DMS 273 treated with DMSO at 0.1 percent for 48 hours (cell line): Measurements from ENCODE around the gene STXBP1.
A peak's percentile ranks its signal among the peaks of the same experiment; 100 is the strongest.

Experiments used
- DNase-seq: peaks from one replicate; lab custom pipeline; 2025; lab: John Stamatoyannopoulos, UW

STXBP1 gene

DNA sequence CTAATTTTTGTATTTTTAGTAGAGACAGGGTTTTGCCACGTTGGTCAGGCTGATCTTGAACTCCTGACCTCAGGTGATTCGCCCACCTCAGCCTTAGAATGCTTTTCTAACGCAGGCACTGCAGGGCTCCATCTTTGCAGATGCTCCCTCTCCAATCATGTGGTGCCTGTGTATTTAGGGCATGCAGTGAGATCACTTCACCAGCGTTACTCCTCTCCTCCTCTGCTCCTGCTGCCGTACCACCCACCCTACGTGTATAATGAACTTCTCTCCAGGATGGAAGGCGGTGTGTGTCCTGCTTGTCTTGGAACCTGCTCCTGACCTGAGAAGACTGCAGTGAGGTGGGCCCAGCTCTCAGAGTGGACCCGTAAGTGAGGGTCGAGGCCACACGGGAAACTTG, 81.1 kb downstream of the STXBP1 start:
- DNase-seq, result no peak

DNA sequence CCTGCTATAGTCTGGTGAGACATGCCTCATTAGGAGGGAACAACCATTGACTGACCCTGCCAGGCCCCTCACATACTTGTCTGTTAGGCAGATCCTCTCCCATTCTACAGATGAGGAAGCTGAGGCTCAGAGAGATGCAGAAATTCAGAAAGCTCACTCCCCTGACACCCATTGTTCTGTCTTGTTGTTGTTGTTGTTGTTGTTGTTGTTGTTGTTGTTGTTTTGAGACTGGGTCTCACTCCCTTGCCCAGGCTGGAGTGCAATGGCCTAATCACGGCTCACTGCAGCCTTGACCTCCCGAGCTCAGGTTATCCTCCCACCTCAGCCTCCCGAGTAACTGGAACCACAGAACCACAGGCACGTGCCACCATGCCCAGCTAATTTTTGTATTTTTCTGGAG, 81.6 kb downstream of the STXBP1 start:
- DNase-seq, result no peak

DNA sequence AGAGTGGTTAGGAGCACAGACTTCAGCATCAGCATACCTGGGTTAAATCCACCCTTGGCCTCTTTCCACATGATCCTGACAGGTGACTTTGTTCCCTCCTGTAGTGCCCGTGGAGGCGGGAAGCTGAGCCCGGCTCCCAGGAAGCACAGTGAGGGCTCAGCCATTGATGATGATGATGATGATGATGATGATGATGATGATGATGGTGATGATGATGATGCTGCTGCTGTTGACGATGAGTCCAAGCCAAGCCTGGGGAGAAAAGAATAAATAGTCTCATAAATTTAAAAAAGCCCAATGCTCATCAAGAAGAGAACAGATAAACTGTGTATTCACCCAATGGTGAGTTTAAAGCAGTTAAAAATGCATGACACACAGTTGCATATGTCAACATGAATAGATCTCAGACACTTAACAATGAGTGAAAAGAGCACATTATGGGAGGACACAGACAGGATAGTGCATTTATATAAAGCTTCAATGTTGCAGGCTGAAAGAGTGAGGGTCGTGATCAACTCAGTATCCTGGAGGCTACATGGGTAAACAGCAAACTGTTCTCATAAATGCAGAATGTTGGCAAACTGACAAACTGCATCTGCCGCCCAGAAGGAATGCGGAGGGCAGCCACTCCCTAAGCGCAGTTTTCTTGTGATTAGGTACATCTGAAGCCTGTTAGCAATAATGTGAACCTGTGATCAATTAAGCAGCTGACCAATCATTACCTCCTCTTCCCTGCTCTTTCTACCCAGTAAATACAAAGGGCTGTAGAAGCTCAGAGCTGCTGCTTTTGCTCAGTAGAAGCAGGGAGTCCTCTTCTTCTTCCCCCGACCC, 83.0 kb downstream of the STXBP1 start:
- no peak for DNase-seq

DNA sequence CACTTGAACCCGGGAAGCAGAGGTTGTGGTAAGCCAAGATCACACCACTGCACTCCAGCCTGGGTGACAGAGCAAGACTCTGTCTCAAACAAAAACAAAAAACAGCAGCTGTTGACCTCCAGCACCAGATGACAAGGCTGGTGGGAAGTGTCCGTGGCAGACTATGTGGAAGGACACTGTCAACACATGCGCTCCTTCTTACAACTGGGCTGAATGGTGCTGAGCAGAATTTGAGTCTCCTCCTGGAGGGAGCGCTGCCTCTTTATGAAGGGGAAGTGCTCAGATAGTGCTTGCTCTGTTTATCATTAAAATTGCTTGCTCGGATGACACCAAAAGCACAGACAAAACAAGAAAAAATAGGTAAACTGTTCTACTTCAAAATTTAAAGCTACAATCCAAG, 85.5 kb downstream of the STXBP1 start:
- DNase-seq, result no peak

DNA sequence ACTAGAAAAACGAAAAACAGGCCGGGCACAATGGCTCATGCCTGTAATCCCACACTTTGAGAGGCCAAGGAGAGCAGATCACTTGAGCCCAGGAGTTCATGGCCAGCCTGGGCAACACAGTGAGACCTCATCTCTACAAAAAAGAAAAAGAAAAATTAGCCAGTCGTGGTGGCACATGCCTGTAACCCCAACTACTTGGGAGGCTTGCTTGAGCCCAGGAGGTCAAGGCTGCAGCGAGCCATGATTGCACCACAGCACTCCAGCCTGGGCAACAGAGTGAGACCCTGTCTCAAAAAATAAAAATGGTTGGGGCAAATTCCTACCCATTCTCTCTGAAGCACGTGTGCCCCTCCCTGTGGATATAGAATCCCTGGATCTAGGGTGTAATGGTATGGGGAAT, 86.3 kb downstream of the STXBP1 start:
- no peak for DNase-seq

DNA sequence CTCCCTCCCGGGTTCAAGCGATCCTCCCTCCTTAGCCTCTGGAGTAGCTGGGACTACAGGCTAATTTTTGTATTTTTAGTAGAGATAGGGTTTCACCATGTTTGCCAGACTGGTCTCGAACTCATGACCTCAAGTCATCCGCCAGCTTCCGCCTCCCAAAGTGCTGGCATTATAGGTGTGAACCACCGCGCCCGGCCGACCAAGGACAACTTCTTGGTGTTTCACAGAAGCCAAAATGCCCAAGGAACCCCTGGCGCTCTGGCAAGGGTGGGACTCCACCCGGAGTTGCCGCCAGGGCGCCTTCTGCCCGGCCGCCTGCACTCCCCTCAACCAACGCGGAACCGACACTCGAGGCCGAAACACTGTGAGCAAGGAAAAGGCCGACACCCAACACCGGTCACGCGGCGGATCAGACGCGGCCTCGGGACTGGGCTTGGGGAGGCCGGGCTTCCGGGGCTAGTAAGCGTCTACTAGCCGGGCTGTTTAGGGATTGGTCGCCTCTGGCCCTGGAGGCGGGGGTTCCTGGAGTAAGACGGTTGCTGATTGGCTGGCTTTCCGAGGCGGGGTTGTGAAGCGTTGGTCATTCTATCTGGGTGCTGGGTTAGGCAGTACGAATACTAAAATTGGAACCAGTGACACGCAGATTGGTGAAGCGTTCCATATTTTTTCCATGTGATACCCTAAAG, 87.1 kb downstream of the STXBP1 start:
- DNase-seq, result no peak

DNA sequence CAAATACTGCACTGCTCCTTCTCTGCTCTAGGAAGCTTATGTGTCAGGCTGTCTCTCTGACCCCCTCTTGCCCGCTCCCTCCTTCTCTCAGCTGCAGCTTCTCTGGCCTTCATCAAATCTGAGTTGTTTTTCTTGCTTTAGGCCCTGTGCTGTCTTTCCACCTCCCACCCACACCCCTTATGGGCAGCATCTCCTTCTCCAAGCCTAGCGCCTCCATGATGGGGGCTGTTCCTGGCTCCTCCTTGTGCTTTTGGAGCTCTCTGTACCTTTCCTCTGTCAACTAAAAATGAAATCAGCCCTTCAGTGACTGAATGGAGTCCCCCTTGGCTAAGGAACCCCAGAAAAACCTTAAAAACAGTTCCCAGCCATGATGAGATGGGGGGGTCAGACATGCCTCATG, 88.1 kb downstream of the STXBP1 start:
- no peak for DNase-seq

DNA sequence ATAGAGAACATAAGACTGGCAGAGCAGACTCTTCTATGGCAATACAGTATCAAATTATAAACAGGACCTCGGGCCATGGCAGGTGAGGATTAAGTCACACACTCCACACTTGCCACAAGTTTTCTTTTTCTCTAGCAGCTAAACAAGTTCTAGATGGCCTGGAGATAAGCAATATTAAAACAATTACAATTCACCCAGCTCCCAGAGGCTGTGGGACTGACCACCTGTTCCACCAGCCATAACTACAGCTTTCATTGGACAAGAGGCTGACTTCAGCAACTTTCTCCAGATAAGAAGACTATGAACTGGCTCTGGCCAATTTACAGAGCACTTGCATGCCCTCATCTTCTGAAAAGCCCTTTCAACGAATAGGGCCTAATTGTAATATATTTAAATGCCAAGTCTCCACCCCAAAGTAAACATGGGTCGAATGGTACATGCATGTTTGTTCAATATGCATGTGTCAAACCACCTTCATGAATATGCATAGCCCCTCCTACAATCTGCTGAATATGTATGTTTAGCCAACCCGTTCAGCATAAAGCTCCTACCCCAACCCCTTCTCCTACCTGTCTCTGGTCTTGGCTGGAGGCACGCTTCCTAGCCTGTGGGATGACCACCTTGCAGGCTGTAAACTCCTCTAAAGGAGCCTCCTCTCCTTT, 88.6 kb downstream of the STXBP1 start:
- peak; percentile 38 for DNase-seq

DNA sequence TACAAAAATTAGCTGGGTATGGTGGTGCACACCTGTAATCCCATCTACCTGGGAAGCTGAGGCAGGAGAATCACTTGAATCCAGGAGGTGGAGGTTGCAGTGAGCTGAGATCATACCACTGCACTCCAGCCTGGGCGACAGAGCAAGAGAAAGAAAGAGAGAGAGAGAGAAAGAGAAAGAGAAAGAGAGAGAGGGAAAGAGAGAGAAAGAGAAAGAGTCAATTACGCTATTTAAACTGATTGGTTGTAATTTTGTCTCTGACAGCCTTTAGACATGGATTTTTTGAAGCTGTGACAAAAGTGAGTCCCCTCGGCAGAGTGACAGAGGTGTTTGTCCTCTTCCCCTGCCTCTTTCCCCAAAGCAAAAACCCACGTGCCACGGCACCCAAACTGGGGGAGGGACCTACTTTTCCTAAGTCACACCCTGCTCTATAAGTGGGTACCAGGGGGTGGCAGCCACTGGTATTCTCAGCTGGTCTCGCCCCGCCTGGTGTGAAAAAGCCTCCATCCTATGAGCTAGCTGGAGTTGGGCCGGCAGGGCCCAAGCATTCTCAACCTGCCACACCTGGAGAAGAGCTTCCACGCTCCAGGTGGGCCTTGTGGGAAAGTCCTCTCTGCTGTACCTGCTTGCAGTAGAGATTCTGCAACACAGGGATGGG, 91.3 kb downstream of the STXBP1 start:
- DNase-seq, result no peak

DNA sequence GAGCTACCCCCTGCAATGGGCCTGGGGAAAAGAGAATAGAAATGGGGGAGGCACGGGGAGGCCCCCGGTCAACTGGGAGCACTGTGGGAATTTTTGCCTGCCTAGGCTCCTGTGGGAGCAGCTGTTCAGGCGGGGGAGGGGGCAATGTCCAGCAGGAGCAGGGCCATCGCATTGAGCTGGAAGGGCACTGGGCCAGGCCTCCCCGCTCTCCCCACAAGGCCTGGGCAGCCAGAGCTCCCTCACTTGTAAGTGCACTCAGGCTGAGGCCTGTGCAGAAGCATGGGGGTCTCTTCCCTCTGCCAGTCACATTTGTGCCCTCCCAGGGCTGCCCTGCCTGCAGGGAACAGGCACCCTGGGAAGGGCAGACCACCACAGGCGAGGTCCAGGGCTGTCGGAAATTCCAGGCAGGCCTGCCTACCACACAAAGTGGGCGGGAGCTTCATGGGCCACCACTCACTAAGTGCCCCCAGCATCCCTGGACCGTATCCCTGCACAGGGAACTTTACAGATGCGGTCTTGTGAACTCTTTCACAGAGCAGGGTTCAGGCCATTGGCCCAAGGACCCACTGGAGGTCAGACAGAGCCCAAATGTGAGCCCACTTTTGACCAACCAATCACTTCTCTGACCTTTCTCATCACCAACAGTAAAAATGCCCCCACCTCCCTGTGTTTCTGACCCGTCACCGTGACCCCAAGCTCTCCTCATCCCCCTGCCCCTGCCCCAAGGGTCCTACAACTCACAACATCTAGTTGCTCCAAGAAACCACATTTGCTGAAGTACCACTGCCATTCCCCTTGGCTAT, 93.7 kb downstream of the STXBP1 start:
- no peak for DNase-seq

DNA sequence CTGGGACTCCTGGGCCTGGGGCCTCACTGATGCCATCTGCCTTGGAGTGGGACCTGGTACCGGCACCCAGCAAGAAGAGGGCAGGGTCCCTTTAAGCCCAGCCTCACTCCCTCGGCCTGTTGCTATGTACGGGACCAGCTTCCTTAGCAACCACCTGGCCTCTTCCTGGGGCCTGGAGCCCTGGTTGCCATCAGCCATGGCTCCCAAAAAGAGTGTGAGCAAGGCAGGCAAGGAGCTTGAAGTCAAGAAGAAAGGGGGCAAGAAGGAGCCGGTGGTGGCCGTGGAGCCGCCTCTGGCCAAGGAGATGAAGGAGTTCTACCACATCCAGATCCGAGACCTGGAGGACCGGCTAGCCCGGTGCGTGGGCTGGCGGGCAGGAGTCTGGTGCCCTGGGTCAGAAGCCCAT, 94.8 kb downstream of the STXBP1 start, which contains the start of gene CFAP157:
CFAP157 (plus strand) TSS at position 153 of the 406 bp plus-strand sequence; CDS start at position 197, 44 bp downstream.
- no peak for DNase-seq

DNA sequence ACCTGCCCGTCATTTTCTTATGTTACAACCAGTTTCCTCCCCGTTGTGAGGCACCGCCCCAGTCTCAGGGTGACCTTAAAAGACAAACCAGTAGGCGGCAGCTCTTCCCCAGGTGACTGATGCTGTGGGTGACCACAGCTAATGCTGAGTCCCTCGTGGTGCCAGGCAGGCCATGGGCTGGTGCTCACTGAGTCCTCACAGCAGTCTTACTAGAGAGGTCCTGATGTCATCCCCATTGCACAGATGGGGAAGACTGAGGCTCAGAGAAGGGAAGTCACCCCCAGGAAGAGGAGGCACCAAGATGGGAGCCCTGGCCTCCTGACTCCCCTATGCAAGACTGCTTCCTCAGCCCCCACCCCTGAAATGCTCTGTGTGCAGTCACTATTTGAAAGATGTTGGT, 95.7 kb downstream of the STXBP1 start:
- no peak for DNase-seq

DNA sequence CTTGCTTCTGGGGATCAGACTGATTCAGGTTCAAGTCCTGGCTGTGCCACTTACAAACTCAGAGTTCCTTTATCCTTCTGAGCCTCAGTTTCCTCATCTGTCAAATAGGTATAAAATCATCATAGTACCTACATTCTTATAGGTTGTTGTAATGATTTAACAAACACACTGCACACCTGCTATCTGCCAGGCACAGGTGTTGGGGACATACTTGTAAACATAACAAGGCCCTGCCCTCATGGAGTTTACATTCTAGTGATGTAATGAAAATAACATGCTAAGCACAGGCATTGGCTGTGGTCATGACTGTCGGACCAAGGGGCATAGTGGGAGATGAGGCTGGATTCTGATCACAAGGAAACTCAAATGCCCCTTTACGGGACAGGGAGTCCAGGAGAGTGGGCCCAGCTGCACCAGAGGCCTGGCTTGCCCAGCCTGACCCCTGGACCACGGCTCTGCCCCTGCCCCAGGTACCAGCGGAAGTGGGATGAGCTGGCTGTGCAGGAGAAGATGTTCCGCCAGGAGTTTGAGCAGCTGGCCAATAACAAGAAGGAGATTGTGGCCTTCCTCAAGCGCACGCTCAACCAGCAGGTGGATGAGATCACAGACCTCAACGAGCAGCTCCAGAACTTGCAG, 97.0 kb downstream of the STXBP1 start:
- DNase-seq, result no peak

DNA sequence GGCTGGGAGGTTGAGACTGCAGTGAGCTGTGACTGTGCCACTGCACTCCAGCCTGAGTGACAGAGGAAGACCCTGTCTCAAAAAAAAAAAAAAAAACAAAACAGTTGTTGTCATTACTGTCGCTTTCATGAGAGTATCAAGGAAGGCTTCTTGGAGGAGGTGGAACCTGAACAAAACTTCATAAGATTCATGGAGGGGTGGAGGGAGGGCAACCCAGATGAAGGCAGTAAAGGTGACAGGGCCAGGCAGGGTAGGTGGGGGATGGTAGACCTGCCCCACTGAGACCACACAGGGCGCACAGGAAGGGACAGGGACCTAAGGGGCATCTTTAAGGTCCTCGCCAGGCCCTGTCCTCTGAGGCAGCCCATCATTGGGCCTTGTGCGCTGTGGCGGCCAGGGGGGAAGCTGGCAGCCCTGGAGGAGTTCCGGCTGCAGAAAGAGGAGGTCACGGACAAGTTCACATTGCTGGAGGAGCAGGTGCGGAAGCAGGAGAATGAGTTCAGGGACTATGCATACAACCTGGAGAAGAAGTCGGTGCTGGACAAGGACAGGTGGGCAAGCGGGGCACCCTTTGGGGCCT, 98.2 kb downstream of the STXBP1 start:
- no peak for DNase-seq

DNA sequence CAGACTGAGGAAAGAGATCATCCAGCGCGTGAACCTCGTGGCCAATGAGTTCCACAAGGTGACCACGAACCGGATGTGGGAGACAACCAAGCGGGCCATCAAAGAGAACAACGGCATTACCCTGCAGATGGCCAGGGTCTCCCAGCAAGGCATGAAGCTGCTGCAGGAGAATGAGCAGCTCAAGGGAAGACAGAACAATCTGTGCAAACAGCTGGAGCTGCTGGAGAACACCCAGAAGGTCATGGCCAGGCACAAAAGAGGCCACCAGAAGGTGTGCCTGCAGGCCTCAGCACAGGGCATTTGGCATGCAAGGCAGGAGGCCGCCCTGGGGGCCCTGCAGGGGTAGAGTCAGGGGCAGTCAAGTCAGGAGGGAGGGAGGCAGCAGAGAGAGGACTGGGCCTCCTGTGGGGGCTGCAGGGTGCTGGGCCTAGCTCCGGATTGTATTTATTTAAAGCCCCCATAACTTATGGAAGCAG, 99.2 kb downstream of the STXBP1 start:
- DNase-seq, result peak; percentile 57

DNA sequence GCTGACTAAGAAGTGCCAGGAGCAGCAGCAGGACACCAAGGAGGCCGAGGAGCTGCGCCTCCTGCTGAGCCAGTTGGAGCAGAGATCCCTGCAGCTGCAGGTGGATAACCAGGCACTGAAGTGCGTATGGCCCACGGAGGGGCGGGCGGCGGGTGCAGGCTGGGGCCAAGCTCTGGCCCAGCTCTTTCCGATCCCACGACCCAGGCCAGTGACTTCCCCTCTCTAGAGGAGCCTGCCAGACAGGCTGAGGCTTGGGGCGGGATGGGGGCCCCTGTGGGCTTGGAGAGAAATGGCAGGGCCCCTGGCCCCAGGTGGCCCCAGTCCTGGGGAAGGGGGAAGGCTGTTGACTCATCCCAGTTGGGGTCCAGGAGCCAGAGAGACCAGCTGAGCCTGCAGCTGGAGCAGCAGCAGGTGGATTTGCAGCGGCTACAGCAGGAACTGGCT, 99.8 kb downstream of the STXBP1 start:
- DNase-seq, result peak; percentile 52

DNA sequence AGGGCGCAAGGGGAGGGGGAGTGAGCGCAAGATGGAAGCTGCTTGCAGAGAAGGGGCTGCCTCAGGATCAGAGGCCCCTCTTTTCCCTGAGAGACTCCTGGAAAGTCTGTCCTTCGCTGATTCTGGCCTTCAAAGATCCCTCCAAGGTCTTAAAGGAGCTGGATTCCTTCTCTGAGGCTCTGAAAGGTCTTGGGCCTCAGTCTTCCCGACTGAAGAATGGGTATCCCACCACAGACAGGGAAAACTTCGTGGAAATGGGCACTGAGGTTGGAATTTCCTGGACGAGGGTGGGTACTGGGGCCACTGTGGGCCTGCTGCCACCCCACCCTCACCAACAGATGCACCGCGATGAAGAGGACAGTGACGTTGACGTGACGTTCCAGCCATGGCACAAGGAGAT, 100.3 kb downstream of the STXBP1 start:
- DNase-seq, result no peak

DNA sequence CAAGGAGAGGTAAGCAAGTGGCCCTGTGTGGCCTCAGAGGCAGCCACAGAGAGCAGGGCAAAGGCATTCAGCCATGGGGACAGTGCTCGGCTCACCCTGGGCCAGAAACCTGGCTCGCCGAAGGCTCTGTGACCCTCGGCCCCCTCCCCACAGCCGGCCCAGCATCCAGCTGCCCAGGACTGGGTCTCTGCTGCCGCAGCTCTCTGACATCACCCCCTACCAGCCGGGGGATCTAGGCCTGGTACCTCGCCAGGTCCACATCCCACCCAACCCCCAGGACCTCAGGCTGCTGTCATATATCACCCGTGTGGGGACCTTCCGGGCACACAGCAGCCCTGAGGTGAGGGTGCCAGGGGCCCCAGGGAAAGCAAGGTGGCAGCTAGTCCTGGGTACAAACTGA, 100.8 kb downstream of the STXBP1 start:
- no peak for DNase-seq

DNA sequence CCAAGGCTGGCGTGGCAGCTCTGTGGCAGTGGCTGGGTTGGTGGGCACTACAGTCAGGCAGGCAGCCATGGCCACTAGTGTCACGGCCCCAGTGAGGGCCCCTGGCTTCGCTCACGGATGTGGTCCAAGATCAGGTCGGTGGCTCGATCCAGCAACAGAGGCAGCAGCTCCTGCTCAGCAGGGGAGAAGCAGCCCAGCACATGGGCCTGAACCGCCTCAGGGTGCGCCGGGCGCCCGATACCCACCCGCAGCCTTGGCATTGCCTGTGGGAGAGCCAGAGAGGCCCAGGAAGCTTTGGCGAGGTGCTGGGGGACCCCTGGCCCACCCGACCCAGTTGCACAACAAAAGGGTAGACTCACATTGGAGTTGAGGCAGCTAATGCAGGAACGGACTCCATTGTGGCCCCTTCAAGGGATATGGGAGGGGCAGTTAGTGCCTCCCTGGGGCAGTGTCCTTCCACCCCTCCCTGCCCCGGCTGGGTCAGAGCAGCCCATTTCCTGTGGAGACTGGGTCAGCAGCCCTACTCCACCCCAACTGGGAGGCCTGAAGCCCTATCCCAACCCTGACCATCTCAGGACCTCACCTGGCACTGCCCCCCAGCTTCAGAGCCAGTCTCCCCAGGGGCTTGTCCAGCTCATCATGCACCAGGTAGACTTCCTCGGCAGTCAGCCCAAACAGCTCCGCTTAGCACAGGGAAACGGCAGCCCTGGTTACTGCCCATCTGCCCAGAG, 102.1 kb downstream of the STXBP1 start:
- DNase-seq, result no peak

DNA sequence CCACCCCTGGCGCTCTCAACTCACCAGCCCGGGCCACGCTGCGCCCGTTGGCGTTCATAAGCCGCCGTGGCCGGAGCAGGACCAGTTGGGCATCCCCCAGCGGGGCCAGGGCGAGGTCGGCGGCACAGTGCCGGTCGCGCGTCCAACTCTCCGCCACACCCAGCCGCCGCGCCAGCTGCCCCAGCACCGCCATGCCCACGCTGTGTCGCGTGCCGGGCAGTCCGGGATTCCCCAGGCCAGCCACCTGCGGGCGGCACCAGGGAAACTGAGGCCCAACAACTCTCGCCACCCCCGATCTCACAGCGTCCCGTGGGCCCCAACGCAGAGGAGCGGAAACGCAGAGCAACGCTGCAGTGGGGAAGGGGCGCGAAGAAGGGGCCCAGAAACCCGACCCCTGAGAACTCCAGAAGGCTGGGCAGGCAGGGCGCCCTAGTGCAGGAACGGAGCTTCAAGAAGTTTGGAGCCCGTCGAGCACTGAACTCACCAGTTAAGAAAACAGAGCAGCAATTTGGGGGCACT, 102.9 kb downstream of the STXBP1 start:
- no peak for DNase-seq
